Urothelium cell line (cell line): Measurements from ENCODE around the gene RSPH1.

ENCODE experiments used
- DNase-seq: peaks from one replicate; pipeline ENCODE4 v3.0.0; 2011; ENCODE audit warnings: low spot score, mixed read lengths
- FAIRE-seq: peaks from 2 replicates; lab custom pipeline; 2011; peaks lifted over from hg19 to GRCh38; lab: Jason Lieb, UNC

Gene RSPH1

DNA sequence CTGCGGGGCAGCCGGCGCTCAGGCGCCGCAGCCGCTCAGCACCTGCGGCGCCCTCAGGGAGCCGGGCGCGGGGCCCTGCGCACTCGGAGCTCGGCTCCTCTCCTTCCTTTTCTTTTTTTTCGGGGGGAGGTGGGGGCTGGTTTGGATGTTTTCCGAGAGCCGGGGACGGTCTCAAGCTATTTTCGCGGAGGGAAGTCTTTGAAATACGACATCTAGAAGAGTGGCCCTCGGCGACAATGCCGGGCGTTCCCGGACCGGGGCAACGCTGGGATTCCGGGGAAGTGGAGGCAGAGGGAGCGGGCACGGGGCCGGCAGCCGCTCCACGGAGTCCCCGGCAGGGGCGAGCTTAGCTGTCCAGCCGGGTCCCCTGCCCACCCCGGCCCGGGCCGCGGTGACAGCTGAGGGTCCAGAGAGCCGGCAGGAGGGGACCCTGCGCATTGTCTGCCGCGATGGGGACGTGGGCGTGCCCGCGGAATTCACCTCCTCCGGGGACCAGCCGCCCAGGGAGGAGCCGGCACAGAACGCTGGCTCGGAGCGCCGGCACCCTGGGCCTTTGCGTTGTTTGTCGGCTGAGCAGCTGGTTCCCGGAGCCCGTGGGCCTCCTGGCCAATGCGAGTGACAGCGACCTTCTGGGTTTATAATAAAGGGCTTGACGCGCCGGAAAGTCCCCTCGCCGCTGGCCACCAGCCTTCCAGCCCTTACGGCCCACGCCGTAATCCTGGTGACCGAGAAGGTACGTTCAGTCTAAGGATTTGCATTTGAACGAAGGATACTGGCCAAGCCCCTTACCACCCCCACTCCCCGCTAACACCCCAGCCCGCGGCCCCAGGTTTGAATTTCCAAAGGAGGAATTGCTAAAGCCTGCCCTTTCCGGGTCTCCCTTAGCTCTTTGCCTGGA is 18.2 kb upstream of the RSPH1 start:
- no peak for FAIRE-seq
- DNase-seq: peak; percentile 37

- peak; percentile 32 for DNase-seq
- no peak for FAIRE-seq
Observed at GRCh38 chr21:42513151-42513984, 17.3 kb upstream of the RSPH1 start, which contains the start of gene SLC37A1. SLC37A1 (plus strand) TSS chr21:42513852; CDS start chr21:42518455, 4,603 bp downstream.

DNA sequence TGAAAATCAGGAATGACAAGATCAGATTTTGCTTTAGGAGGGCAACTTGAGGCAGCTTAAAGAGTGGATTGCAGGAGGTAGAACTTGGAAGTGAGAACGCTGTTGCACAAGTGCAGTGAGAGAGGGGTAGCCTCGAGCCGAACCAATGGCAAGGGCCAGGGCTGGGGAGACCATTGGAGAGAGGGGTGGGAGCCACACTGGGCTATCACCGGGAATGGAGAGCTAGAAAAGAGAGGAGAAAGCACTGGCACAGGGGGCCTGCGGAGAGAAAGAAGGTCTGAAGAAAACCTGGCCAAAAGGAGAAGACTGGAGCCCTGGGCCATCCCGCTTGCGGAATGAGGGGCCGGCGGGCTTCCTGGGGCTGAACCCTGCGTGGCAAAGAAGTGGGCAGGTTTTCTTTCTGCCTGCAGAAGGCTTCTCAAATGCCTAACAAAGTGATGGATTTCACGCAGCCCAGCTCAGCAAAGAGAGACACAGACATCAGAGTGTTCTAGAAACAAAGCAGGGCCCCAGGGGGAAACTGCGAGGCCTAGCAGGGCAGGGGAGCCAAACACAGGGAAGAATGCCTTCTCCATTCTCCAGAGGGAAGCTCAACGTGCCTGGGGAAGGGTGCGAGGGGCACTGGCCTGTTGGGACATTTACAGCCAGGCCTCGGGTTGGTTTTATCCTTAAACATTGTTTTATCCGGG is 16.5 kb upstream of the RSPH1 start:
- FAIRE-seq (no peak), DNase-seq (no peak)

DNA sequence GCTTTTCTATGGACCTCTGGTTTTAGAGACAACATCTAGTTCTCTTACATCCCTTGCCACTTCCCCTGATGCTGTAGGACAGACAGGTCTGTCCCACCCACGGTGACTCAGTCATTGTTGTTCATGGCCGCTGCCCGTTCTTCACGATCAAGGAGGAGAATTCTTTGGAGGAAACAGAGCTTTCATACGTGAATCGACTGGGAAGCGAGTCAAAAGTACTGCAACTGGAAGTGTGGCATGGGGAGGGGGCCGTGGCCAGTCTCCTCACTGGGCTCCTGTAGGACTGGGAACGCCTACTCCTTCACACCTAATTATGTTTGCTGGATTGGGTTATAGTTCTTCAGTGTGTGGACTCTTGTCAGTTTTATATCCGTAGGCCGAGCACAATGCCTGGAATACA is 13.2 kb upstream of the RSPH1 start:
- DNase-seq (no peak), FAIRE-seq (no peak)

GRCh38 chr21:42508371-42508770 is 12.3 kb upstream of the RSPH1 start:
- DNase-seq (no peak), FAIRE-seq (no peak)

DNA sequence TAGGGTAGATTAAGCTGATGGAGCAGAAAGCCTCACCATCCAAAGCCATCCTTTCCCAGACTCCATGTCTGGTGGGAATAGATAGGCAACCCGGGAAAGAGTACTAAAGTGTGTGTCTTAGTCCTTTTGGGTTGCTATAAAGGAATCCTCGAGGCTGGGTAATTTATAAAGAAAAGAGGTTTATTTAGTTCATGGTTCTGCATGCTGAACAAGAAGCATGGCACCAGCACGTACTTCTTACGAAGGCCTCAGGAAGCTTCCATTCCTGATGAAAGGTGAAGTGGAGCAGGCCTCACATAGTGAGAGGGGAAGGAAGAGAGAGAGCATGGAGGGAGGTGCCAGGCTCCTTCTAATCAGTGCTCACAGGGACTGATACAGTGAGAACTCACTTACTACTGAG is 11.4 kb upstream of the RSPH1 start:
- FAIRE-seq: no peak
- no peak for DNase-seq

GRCh38 chr21:42505090-42505726 is 9.2 kb upstream of the RSPH1 start:
- FAIRE-seq (no peak), DNase-seq (no peak)

GRCh38 chr21:42503711-42504110 is 7.7 kb upstream of the RSPH1 start:
- FAIRE-seq: no peak
- DNase-seq: no peak

- FAIRE-seq (no peak), DNase-seq (no peak)
Observed at GRCh38 chr21:42500736-42501135, 4.7 kb upstream of the RSPH1 start.

- DNase-seq: no peak
- FAIRE-seq: no peak
Observed at GRCh38 chr21:42500225-42500624, 4.2 kb upstream of the RSPH1 start.

- FAIRE-seq (no peak), DNase-seq (no peak)
Observed at GRCh38 chr21:42499444-42500112, 3.6 kb upstream of the RSPH1 start.

DNA sequence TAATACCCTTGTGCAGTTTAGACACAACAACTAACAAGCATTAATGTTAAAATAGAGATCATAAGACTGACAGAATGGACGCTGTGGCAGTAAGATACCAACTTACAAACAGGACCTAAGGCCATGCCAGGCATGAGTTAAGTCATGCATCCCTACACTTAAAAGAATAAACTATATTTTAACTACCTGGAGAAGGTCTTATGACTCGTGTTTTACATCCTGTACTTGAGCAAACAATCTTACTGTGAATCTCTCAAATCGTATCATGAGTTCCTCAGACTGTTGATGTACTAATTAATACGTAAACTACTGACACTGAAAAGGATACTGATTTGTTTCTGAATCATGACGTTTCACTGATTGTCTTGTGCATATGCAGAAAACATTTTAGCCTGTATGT is 2.0 kb upstream of the RSPH1 start:
- no peak for FAIRE-seq
- DNase-seq: no peak

- no peak for DNase-seq
- no peak for FAIRE-seq
Observed at GRCh38 chr21:42496839-42497202, 797 bp upstream of the RSPH1 start.

GRCh38 chr21:42495765-42496119 is 282 bp downstream of the RSPH1 start:
- no peak for FAIRE-seq
- DNase-seq: peak; percentile 29

DNA sequence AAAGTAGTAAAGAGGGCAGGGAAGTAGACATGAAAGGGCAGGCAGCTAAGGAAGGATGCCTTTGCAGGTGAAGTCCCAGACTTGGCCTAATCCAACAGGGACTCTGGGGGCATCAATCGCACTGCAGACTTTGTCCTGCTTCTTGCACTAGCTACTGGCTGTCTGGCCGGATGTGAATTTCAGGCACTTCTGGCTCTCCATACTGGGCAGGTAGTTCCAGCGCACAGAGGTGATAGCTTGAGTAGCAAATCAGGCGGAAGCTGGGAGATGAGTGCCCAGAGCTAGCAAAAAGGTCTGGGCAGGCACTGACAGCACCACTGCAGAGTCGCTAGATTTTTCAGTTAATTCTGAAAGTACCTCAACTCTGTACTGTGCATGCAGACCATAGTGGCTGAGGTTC is 997 bp downstream of the RSPH1 start:
- FAIRE-seq (no peak), DNase-seq (no peak)

GRCh38 chr21:42493109-42494060 is 2.6 kb downstream of the RSPH1 start:
- FAIRE-seq (no peak), DNase-seq (no peak)

- FAIRE-seq: no peak
- no peak for DNase-seq
Observed at GRCh38 chr21:42492201-42492600, 3.8 kb downstream of the RSPH1 start.

- FAIRE-seq (no peak), DNase-seq (no peak)
Observed at GRCh38 chr21:42491328-42491727, 4.7 kb downstream of the RSPH1 start.

- FAIRE-seq (no peak), DNase-seq (no peak)
Observed at GRCh38 chr21:42490720-42491119, 5.3 kb downstream of the RSPH1 start.
